Measurements from ENCODE around the gene PLIN3. TPM values are rescaled to one million over a fixed set of nuclear protein-coding genes. Genes with fewer than 3 reads are reported as not detected.
A peak's percentile ranks its signal among the peaks of the same experiment; 100 is the strongest.

The PLIN3 gene
- total RNA-seq, 1 experiment from 2014 or later = 207 TPM

- Histone ChIP-seq H3K4me1 (ENCODE audit: control insufficient read depth in 1 of 2, insufficient read depth in 2 of 2, low read length in 2 of 2) (peaks cover 43 to 63% of the 10 kb centered on the region in 2 experiments), H3K9me3 (ENCODE audit: control insufficient read depth in 1 of 2, insufficient read depth in 1 of 2, low read depth in 1 of 2, low read length in 2 of 2) (no peaks in the 10 kb centered on the region), H3K27ac (ENCODE audit: low read depth, low read length) (peak overlapping the region; percentile 98; the same call in 1 of the 2 replicates), H3K79me2 (ENCODE audit: insufficient read depth, low read length) (peaks cover 98% of the 10 kb centered on the region), H3K9me2 (ENCODE audit: insufficient read depth) (no peaks in the 10 kb centered on the region), H4K20me1 (ENCODE audit: insufficient read depth) (peaks cover 19% of the 10 kb centered on the region; the same call in 1 of the 2 replicates), H3K4me3 (replicated peaks in 1 of 2; ENCODE audit: low read depth in 1 of 2, low read length in 2 of 2) (no peak overlapping the region), H3K27me3 (ENCODE audit: insufficient read depth, low read length) (no peaks in the 10 kb centered on the region), H3K4me2 (ENCODE audit: low read length) (no peak overlapping the region), H2AFZ (ENCODE audit: low read depth, low read length, poor library complexity, severe bottlenecking) (no peak overlapping the region), H3K9ac (ENCODE audit: low read length) (no peak overlapping the region), H3K36me3 (ENCODE audit: control insufficient read depth in 1 of 2, insufficient read depth in 2 of 2, low read length in 2 of 2) (peaks cover 6 to 58% of the 10 kb centered on the region in 2 experiments; a peak in 2 of 4 replicates)
- DNase-seq (ENCODE audit: low read depth, low spot score) (no peak), ATAC-seq (no peak)
- ChIA-PET RAD21 (ENCODE audit: low non-redundant PET in 1 of 2, low total read pairs in 2 of 2, uncharacterized antibody in 2 of 2, unreplicated experiment in 2 of 2) (no interaction called here), POLR2A (interaction anchor here (6.3 kb wide), 1 partner anchor 48 kb away, joined by 54 read pairs; the partner anchor contains the start of gene PLIN3), CTCF (no interaction called here)
- BruUV-seq (replicated peaks) = no TSS peak
- TF ChIP-seq REST (IDR thresholded peaks at IDR 0.05; ENCODE audit: low read depth) = no peak
- TF ChIP-seq YY1 (IDR thresholded peaks at IDR 0.05; ENCODE audit: extremely low read depth, insufficient replicate concordance, low read depth, low read length) = no peak
- no peak for TF ChIP-seq EZH2phosphoT487 (IDR thresholded peaks at IDR 0.05; ENCODE audit: borderline replicate concordance)
- TF ChIP-seq FOSL1 (IDR thresholded peaks at IDR 0.05; ENCODE audit: low read depth) = no peak
- TF ChIP-seq ELF1 (IDR thresholded peaks at IDR 0.05; ENCODE audit: borderline replicate concordance, low read depth) = no peak
- intact Hi-C loops (cut with micrococcal nuclease) = loop anchor here (10.0 kb wide), 1 partner anchor 118 kb away; no protein-coding TSS in a partner anchor
These were observed 49.0 kb upstream of the PLIN3 start for GRCh38 chr19:4916292-4917082.
